Immature natural killer cell (primary cell): ENCODE results near the gene NBEAL1. TPM values are rescaled to one million over a fixed set of nuclear protein-coding genes. Genes with fewer than 3 reads are reported as not detected.
A peak's percentile ranks its signal among the peaks of the same experiment; 100 is the strongest.
"Not testable (repeated sequence)": the region's sequence is repeated elsewhere in the genome, so short reads cannot be mapped to it uniquely, and the experiment has no call there.

Source experiments
- DNase-seq, 3 donors: peaks; one replicate each; pipeline ENCODE4 v3.0.0; 2022; ENCODE audit warnings: mixed read lengths in 1 of 3
- H3K27ac Mint-ChIP-seq, 6 donors: one replicate each; pipeline ENCODE4 v1.8.0; 2020; ENCODE audit warnings: mixed read lengths in 6 of 6, mild to moderate bottlenecking in 5 of 6, inconsistent platforms in 4 of 6, moderate library complexity in 3 of 6
- H3K27me3 Mint-ChIP-seq, 3 donors: one replicate each; pipeline ENCODE4 v1.8.0; 2020 to 2021; ENCODE audit warnings: low read depth in 3 of 3, mild to moderate bottlenecking in 3 of 3, mixed read lengths in 3 of 3, moderate library complexity in 3 of 3, inconsistent platforms in 1 of 3
- H3K36me3 Mint-ChIP-seq, 3 donors: one replicate each; pipeline ENCODE4 v1.8.0; 2020; ENCODE audit warnings: mixed read lengths in 3 of 3, inconsistent platforms in 2 of 3, mild to moderate bottlenecking in 2 of 3
- H3K4me1 Mint-ChIP-seq, 2 donors: one replicate each; pipeline ENCODE4 v1.8.0; 2020; ENCODE audit warnings: inconsistent platforms in 2 of 2, mild to moderate bottlenecking in 2 of 2, mixed read lengths in 2 of 2, moderate library complexity in 1 of 2
- H3K4me3 Mint-ChIP-seq, 5 donors: one replicate each; pipeline ENCODE4 v1.8.0; 2020; ENCODE audit warnings: mild to moderate bottlenecking in 5 of 5, mixed read lengths in 5 of 5, inconsistent platforms in 3 of 5, moderate library complexity in 3 of 5
- H3K9me3 Mint-ChIP-seq, 6 donors: one replicate each; pipeline ENCODE4 v1.8.0; 2020; ENCODE audit warnings: mild to moderate bottlenecking in 6 of 6, mixed read lengths in 6 of 6, inconsistent platforms in 4 of 6, moderate library complexity in 3 of 6
- polyA plus RNA-seq, 3 donors: library from polyadenylated mRNA; unstranded; fragments of 300-500 nt; fragmentation: Illumina TruSeq; gene quantifications; one replicate each; pipeline ENCODE4 v1.2.3, GENCODE V29; 2021

NBEAL1 gene
- polyA plus RNA-seq, 3 donors from 2014 or later = 2.1 to 6.8 (median 6.4) TPM

- peak in 1 of 3 donors; percentile 1 for DNase-seq
- H3K36me3 Mint-ChIP-seq = peaks cover 46 to 61% (median 56%) of the 10 kb centered on the region in 3 donors
- peaks cover 0 to 1% (median 0%) of the 10 kb centered on the region in 3 donors for H3K27me3 Mint-ChIP-seq
- no peak overlapping the region for H3K27ac Mint-ChIP-seq
- H3K4me1 Mint-ChIP-seq = no peaks in the 10 kb centered on the region
- no peak overlapping the region for H3K4me3 Mint-ChIP-seq
- H3K9me3 Mint-ChIP-seq = peaks cover 12 to 26% (median 19%) of the 10 kb centered on the region in 6 donors
Observed at GRCh38 chr2:203104273-203104672, 89.6 kb downstream of the NBEAL1 start.

GRCh38 chr2:203105996-203106395 lies 91.3 kb downstream of the NBEAL1 start:
- H3K36me3 Mint-ChIP-seq = peaks cover 46 to 63% (median 55%) of the 10 kb centered on the region in 3 donors
- H3K27ac Mint-ChIP-seq = no peak overlapping the region
- peaks cover 12 to 26% (median 19%) of the 10 kb centered on the region in 6 donors for H3K9me3 Mint-ChIP-seq
- H3K4me3 Mint-ChIP-seq = no peak overlapping the region
- DNase-seq = no peak
- peaks cover 0 to 1% (median 0%) of the 10 kb centered on the region in 3 donors for H3K27me3 Mint-ChIP-seq
- H3K4me1 Mint-ChIP-seq = no peaks in the 10 kb centered on the region

GRCh38 chr2:203110496-203110895 lies 95.8 kb downstream of the NBEAL1 start:
- H3K4me3 Mint-ChIP-seq, H3K27me3 Mint-ChIP-seq, H3K27ac Mint-ChIP-seq, H3K4me1 Mint-ChIP-seq, DNase-seq, H3K9me3 Mint-ChIP-seq: not testable (repeated sequence)
- peaks cover 26 to 45% (median 28%) of the 10 kb centered on the region in 3 donors for H3K36me3 Mint-ChIP-seq

- H3K27ac Mint-ChIP-seq = no peak overlapping the region
- H3K9me3 Mint-ChIP-seq = peaks cover 0 to 1% (median 0%) of the 10 kb centered on the region in 6 donors
- no peak for DNase-seq
- peaks cover 15 to 38% (median 18%) of the 10 kb centered on the region in 3 donors for H3K36me3 Mint-ChIP-seq
- no peaks in the 10 kb centered on the region for H3K4me1 Mint-ChIP-seq
- no peaks in the 10 kb centered on the region for H3K27me3 Mint-ChIP-seq
- no peak overlapping the region for H3K4me3 Mint-ChIP-seq
Observed at GRCh38 chr2:203112342-203112741, 97.7 kb downstream of the NBEAL1 start.

- not testable (repeated sequence) for H3K27me3 Mint-ChIP-seq, H3K4me1 Mint-ChIP-seq, H3K4me3 Mint-ChIP-seq, DNase-seq, H3K9me3 Mint-ChIP-seq, H3K27ac Mint-ChIP-seq
- peaks cover 9 to 28% (median 16%) of the 10 kb centered on the region in 3 donors for H3K36me3 Mint-ChIP-seq
Observed at GRCh38 chr2:203115201-203115700, 100.6 kb downstream of the NBEAL1 start.

- Mint-ChIP-seq H3K4me1 (no peaks in the 10 kb centered on the region), H3K27ac (no peak overlapping the region), H3K36me3 (peaks cover 0 to 16% (median 6%) of the 10 kb centered on the region in 3 donors), H3K4me3 (no peak overlapping the region), H3K9me3 (no peaks in the 10 kb centered on the region), H3K27me3 (no peaks in the 10 kb centered on the region)
- DNase-seq = no peak
Observed at GRCh38 chr2:203122317-203122986, 107.8 kb downstream of the NBEAL1 start.

- Mint-ChIP-seq H3K36me3 (peaks cover 0 to 30% (median 6%) of the 10 kb centered on the region in 3 donors), H3K27me3 (peaks cover 0 to 1% (median 0%) of the 10 kb centered on the region in 3 donors), H3K4me3 (no peak overlapping the region), H3K27ac (no peak overlapping the region), H3K9me3 (no peaks in the 10 kb centered on the region), H3K4me1 (no peaks in the 10 kb centered on the region)
- DNase-seq = no peak
Observed at GRCh38 chr2:203126996-203127395, 112.3 kb downstream of the NBEAL1 start.

- DNase-seq = no peak
- no peaks in the 10 kb centered on the region for H3K27me3 Mint-ChIP-seq
- no peak overlapping the region for H3K4me3 Mint-ChIP-seq
- H3K9me3 Mint-ChIP-seq = no peaks in the 10 kb centered on the region
- H3K36me3 Mint-ChIP-seq = peaks cover 4 to 18% (median 5%) of the 10 kb centered on the region in 3 donors
- no peaks in the 10 kb centered on the region for H3K4me1 Mint-ChIP-seq
- H3K27ac Mint-ChIP-seq = no peak overlapping the region
Observed at GRCh38 chr2:203135105-203135504, 120.4 kb downstream of the NBEAL1 start.

- DNase-seq = no peak
Observed at GRCh38 chr2:203143391-203143790, 128.7 kb downstream of the NBEAL1 start.

GRCh38 chr2:203149194-203149593 lies 134.5 kb downstream of the NBEAL1 start:
- no peak overlapping the region for H3K27ac Mint-ChIP-seq
- H3K9me3 Mint-ChIP-seq = no peaks in the 10 kb centered on the region
- no peaks in the 10 kb centered on the region for H3K4me1 Mint-ChIP-seq
- no peak for DNase-seq
- peaks cover 0 to 2% (median 0%) of the 10 kb centered on the region in 3 donors for H3K27me3 Mint-ChIP-seq
- no peak overlapping the region for H3K4me3 Mint-ChIP-seq
- peaks cover 16 to 23% (median 21%) of the 10 kb centered on the region in 3 donors for H3K36me3 Mint-ChIP-seq

More at GRCh38 chr2:203143391-203143790, 128.7 kb downstream of the NBEAL1 start:
- no peak overlapping the region for H3K27ac Mint-ChIP-seq
- H3K27me3 Mint-ChIP-seq = no peaks in the 10 kb centered on the region
- no peak overlapping the region for H3K4me3 Mint-ChIP-seq
- no peaks in the 10 kb centered on the region for H3K9me3 Mint-ChIP-seq
- H3K36me3 Mint-ChIP-seq = peaks cover 3 to 9% (median 8%) of the 10 kb centered on the region in 3 donors
- H3K4me1 Mint-ChIP-seq = no peaks in the 10 kb centered on the region

GRCh38 chr2:203155406-203155805 lies 140.7 kb downstream of the NBEAL1 start:
- Mint-ChIP-seq H3K4me1 (peaks cover 3 to 8% of the 10 kb centered on the region in 2 donors), H3K36me3 (peaks cover 4 to 8% (median 7%) of the 10 kb centered on the region in 3 donors), H3K27ac (no peak overlapping the region), H3K9me3 (no peaks in the 10 kb centered on the region), H3K4me3 (no peak overlapping the region), H3K27me3 (peaks cover 0 to 4% (median 0%) of the 10 kb centered on the region in 3 donors)
- no peak for DNase-seq

GRCh38 chr2:203162722-203163121 lies 148.0 kb downstream of the NBEAL1 start:
- H3K4me3 Mint-ChIP-seq, DNase-seq, H3K27ac Mint-ChIP-seq, H3K27me3 Mint-ChIP-seq, H3K4me1 Mint-ChIP-seq, H3K9me3 Mint-ChIP-seq: not testable (repeated sequence)
- H3K36me3 Mint-ChIP-seq = peaks cover 10 to 25% (median 24%) of the 10 kb centered on the region in 3 donors

- Mint-ChIP-seq H3K27me3 (peaks cover 0 to 2% (median 0%) of the 10 kb centered on the region in 3 donors), H3K4me3 (no peak overlapping the region), H3K27ac (no peak overlapping the region), H3K36me3 (peaks cover 12 to 28% (median 27%) of the 10 kb centered on the region in 3 donors), H3K4me1 (no peaks in the 10 kb centered on the region), H3K9me3 (no peaks in the 10 kb centered on the region)
- no peak for DNase-seq
Observed at GRCh38 chr2:203164311-203164935, 149.7 kb downstream of the NBEAL1 start.

GRCh38 chr2:203167751-203168150 lies 153.1 kb downstream of the NBEAL1 start:
- Mint-ChIP-seq H3K4me3 (no peak overlapping the region), H3K9me3 (no peaks in the 10 kb centered on the region), H3K4me1 (no peaks in the 10 kb centered on the region), H3K27ac (peak overlapping the region in 1 of 6 donors; percentile 66), H3K36me3 (peaks cover 20 to 34% (median 28%) of the 10 kb centered on the region in 3 donors), H3K27me3 (peaks cover 0 to 2% (median 0%) of the 10 kb centered on the region in 3 donors)
- DNase-seq = no peak
